ENCODE data around the gene WDFY4.

Gene WDFY4

GRCh38 chr10:48771234-48771633 is 86.6 kb downstream of the WDFY4 start:
- no peak for DNase-seq (ENCODE audit: low read depth in 2 of 2)

- DNase-seq (ENCODE audit: low read depth in 2 of 2), result no peak
Measured at GRCh38 chr10:48772059-48772458, 87.4 kb downstream of the WDFY4 start.

DNA sequence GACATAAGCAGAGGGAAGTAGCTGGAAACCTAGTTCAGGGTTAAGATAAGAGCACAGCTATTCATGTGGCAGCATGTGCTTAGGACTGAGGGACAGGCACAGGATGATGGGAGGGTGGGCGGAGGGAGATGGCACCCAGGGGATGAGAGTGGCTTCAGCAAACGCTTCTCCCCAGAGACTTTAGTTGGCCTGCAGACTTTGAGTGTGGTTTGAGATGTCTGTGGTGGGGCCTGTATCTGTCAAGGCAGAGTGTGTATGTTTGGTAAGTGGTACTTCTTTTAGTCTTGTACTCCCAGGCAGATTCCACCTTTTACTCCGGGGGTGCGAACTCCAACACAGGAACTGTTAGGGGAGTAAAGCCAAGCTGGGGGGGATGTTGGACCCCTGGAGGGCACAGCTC is 88.9 kb downstream of the WDFY4 start:
- no peak for DNase-seq (ENCODE audit: low read depth in 2 of 2)

GRCh38 chr10:48774416-48775205 is 89.9 kb downstream of the WDFY4 start:
- DNase-seq (ENCODE audit: low read depth in 2 of 2), result no peak

DNA sequence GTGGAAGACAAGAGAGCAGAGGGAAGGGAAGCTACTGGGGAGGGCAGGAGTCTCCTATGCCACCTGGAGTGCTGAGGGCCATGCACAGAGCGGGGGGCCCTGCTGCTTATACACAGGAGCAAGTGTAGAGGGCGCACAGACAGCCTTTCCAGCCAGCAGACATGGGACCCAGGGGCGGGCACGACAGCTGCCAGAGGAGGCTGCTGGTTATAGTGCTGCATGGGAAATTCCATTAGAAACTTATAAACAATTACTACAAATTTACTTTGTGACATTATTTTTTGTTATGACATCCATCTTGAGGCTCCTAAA is 90.5 kb downstream of the WDFY4 start:
- DNase-seq (ENCODE audit: low read depth in 2 of 2), result no peak

- no peak for DNase-seq (ENCODE audit: low read depth in 2 of 2)
Measured at GRCh38 chr10:48776005-48776522, 91.4 kb downstream of the WDFY4 start.

- DNase-seq (ENCODE audit: low read depth in 2 of 2), result no peak
Measured at GRCh38 chr10:48776528-48776927, 91.9 kb downstream of the WDFY4 start.

DNA sequence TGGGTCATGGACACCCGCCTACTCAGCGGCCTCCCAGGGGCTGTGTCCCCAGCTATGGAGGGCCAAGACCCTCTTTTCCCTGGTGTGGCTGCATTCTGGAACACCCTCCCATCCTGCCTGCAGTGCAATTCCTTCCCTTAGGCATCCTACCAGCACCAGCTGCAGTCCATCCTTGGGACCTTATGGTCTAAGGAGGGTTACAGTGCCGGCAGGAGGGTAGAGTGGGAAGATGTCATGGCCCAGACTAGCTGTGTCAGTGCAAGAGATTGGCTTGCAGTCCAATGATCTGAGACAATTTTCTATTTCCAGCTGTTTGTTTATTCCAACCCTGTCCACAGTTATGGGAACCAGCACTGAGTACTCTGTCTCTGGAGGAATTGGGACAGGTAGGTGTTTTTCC is 92.4 kb downstream of the WDFY4 start:
- DNase-seq (ENCODE audit: low read depth in 2 of 2), result no peak

GRCh38 chr10:48778193-48778857 is 93.7 kb downstream of the WDFY4 start:
- no peak for DNase-seq (ENCODE audit: low read depth in 2 of 2)

DNA sequence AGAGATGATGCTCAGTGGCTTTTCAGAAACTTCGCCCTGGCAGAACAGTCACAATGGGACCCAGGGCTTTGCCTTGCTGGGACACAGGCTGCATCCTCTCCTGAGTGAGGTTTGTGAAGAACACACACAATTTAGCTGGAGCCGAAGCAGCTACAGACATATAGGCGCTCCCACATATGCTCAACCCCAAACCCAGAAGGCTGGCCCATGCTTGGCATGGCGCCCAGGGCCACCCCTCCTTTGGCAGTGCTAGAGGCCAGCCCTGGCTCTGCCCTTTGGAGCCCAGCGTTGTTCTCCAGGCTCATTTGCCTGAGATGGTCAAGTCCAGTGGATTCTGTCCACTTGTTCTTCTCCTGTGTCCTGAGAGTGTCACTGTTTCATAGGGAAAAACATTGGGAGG is 94.4 kb downstream of the WDFY4 start:
- DNase-seq (ENCODE audit: low read depth in 2 of 2), result no peak

- no peak for DNase-seq (ENCODE audit: low read depth in 2 of 2)
Measured at GRCh38 chr10:48779546-48780152, 95.0 kb downstream of the WDFY4 start.

DNA sequence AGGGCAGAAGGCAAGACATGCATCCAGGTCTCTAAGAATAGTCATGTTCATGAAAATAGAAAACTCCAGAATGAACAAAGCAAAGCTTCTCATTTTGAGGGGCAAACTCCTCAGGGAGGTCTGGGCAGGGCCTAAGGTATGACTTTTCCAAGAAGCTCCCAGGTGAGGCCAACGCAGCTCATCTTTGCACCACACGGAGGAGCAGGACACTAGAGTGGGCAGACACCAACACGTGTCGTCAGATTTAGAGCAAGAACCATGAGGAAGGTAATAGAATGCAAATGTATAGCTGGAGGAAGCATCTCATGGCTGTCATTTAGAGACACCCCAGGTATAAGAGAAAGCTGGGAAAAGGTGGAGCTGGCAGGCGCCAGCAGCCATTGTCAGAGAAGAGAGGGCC is 95.7 kb downstream of the WDFY4 start:
- DNase-seq (ENCODE audit: low read depth in 2 of 2), result no peak

- no peak for DNase-seq (ENCODE audit: low read depth in 2 of 2)
Measured at GRCh38 chr10:48782386-48782785, 97.7 kb downstream of the WDFY4 start.

DNA sequence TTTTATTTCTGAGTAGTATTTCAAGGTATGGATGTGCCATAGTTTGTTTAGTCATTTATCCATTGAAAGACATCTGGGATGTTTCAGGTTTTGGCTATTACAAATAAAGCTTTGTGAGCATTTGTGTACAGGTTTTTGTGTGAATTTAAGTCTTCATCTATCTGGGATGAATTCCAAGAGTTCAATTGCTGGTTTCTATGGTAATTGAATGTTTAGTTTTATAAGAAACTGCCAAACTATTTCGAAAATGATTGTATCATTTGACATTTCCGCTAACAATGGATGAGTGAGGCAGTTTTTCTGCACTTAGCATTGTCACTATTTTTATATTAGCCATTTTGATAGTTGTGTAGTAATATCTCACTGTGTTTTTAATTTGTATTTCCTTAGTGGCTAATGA is 99.4 kb downstream of the WDFY4 start:
- no peak for DNase-seq (ENCODE audit: low read depth in 2 of 2)

- no peak for DNase-seq (ENCODE audit: low read depth in 2 of 2)
Measured at GRCh38 chr10:48785796-48786195, 101.1 kb downstream of the WDFY4 start.

- DNase-seq (ENCODE audit: low read depth in 2 of 2), result no peak
Measured at GRCh38 chr10:48786606-48787282, 102.1 kb downstream of the WDFY4 start.

GRCh38 chr10:48788554-48788953 is 103.9 kb downstream of the WDFY4 start:
- no peak for DNase-seq (ENCODE audit: low read depth in 2 of 2)

- DNase-seq (ENCODE audit: low read depth in 2 of 2), result no peak
Measured at GRCh38 chr10:48789486-48790456, 105.1 kb downstream of the WDFY4 start.

GRCh38 chr10:48790457-48791044 is 105.9 kb downstream of the WDFY4 start:
- no peak for DNase-seq (ENCODE audit: low read depth in 2 of 2)

GRCh38 chr10:48791267-48791928 is 106.7 kb downstream of the WDFY4 start:
- no peak for DNase-seq (ENCODE audit: low read depth in 2 of 2)

Data from fibroblast of skin of left biceps (primary cell).